RCC 7860 (cell line): Measurements from ENCODE around the gene POLR3F.
"Not testable (repeated sequence)": the region's sequence is repeated elsewhere in the genome, so short reads cannot be mapped to it uniquely, and the experiment has no call there.

Experiments
- DNase-seq: peaks from one replicate; pipeline ENCODE4 v3.0.0-alpha.2; 2015; ENCODE audit warnings: low spot score
- FAIRE-seq: peaks from 2 replicates; lab custom pipeline; 2012; peaks lifted over from hg19 to GRCh38; lab: Jason Lieb, UNC

The POLR3F gene

DNA sequence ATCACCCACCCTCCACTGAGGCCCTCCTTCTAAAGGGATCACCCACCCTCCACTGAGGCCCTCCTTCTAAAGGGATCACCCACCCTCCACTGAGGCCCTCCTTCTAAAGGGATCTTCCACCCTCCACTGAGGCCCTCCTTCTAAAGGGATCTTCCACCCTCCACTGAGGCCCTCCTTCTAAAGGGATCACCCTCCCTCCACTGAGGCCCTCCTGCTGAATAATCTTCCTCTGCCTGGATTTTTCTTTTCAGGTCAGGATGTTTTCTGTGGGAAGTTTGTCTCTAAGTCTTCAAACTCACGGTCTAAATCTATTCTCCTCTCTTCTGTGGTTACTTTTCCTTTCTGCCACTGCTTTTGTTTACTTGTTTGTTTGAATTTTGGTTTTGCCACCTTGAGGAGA, 34.5 kb downstream of the POLR3F start:
- FAIRE-seq: not testable (repeated sequence)

DNA sequence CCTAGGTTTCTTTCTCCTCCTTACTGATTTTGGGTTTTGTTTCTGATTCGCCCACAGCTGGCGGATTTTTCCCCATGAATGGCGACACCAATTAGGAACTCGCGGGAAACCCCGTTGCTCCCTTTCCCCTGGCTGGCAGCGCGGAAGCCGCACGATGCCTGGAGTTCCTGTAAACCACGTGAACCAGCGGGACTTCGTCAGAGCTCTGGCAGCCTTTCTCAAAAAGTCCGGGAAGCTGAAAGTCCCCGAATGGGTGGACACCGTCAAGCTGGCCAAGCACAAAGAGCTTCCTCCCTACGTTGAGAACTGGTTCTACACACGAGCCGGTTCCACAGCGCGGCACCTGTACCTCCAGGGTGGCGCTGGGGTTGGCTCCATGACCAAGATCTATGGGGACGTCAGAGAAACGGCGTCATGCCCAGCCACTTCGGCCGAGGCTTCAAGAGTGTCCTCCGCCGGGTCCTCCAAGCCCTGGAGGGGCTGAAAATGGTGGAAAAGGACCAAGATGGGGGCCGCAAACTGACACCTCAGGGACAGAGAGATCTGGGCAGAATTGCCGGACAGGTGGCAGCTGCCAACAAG, 37.4 kb downstream of the POLR3F start:
- DNase-seq (no peak), FAIRE-seq (no peak)

More for the DNA sequence above, 34.5 kb downstream of the POLR3F start:
- not testable (repeated sequence) for DNase-seq

DNA sequence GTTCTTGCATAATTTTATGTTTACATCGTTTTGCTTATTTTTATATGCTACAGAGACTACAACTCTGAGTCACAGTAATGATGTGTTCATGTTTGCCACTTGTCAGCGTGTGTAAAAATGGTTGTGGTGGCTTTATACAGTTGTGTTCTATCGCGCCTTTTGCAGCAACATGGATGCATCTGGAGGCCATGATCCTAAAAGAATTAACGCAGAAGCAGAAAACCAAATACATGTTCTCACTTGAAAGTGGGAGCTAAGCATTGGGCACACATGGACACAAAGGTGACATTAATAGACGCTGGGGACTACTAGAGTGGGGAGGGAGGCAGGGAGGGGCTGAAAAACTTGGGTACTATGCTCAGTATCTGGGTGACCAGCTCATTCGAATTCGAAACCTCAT, 39.6 kb downstream of the POLR3F start:
- FAIRE-seq: no peak
- DNase-seq: no peak

DNA sequence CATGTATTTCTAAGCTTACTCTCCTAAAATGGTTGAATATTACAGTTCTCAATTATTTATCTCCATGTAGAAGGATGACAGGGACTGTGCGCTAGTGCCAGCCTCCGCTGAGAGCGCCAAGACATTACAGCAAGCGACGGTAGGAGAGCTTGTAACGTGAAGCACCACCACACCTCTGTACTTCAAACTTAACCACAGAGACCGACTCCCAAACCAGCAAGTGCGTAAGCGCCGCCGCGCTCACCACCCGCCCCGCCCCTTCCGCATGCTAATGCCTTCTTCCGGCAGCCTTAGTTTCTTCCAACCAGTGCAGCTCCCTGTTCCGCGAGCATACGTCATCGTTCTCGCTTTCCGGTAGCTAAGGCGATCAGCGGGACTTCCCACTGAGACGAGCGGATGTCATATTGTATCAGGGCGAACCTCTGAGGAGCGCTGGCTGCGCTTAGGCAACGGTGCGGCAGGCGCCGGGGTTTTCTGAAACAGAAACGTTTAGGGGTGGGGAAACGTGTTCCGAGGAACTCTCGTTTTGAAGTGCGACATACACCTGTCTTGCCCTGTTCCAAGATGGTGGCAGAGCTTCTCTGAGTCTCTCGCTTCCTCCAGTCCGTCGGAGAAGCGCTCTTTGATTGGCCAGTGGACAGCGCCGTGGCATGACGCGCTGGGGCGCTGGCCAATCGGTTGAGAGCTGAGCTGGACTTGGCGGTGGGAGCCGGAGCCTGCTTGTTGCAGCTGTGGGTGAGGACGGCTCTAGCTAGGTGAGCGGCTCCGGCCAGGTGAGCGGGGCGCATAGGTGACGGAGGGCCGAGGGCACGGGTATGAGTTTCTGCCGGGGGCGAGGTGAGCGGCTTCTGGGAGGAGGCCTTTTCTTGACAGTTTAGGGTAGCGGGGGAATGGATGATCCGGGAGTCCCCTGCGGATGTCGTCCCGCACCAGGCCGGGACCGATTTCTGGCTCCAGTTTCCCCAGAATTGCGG, 40.3 kb downstream of the POLR3F start, which contains the start of gene SEC23B:
Gene SEC23B, plus strand, starts transcription at position 723 of the 974 bp plus-strand sequence. CDS start 2,896 bp downstream, outside the sequence.
- DNase-seq (peak; percentile 83), FAIRE-seq (peak; percentile 74)

- DNase-seq (no peak), FAIRE-seq (no peak)
These were observed 44.4 kb downstream of the POLR3F start for GRCh38 chr20:18511571-18511970.

- no peak for FAIRE-seq
These were observed 46.0 kb downstream of the POLR3F start for GRCh38 chr20:18513208-18513607.

DNA sequence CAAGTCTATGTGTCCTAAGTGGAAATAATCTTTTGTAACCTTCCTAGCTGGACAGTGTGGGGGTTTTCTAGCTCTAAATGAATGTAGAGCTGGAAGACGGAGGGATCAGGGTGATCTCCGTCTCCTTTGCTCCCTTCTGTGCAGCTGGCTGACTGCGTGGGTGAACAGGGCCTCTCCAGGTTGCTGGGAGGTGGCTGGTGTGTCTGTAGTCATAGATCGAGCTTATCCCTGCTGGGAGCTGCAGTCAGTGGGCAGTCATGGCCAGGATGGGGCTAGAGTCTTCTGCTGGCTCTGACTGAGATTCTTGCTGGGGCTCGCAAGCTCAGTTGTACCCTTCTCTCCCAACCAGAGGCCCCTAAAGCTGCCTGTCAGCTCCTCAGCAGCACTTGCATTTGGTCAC, 46.9 kb downstream of the POLR3F start:
- DNase-seq (no peak), FAIRE-seq (no peak)

More at GRCh38 chr20:18513208-18513607, 46.0 kb downstream of the POLR3F start:
- DNase-seq: no peak

DNA sequence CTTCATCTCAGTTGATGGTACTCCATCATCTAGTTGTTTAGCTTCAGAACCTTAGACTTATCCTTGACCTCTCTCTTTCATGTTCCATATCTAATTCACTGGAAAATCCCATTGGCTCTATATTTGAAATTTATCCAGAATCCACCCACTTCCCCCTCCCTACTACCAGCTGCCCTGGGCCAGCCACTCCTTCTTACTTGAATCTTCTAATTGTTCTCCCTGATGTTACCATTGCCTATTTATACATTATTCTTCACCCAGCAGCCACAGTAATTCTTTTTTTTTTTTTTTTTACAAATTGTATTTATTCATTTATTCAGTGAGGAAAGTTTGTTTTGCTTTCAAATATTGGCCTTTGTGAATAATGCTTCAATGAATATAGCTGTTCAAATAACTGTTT, 48.8 kb downstream of the POLR3F start:
- FAIRE-seq: no peak
- DNase-seq: no peak

DNA sequence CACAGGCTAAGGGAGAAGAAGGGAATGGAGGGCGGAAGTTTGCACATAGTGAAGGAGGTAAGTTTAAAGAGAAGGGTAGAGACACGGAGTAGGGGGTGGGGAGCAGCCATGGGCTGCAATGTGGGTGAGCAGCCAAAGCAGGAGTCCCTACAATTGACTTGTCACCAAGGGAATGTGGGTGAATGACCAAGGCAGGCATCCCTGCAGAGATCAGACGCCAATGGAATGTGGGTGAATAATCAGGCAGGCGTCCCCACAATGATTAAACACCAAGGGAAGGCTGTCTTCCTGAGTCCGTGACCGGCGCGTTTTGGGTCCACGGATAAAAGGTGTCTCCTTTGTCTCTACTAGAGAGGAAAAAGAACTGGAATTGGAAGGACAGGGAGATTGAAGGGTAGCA, 54.9 kb downstream of the POLR3F start:
- peak; percentile 41 for DNase-seq
- FAIRE-seq: not testable (repeated sequence)

DNA sequence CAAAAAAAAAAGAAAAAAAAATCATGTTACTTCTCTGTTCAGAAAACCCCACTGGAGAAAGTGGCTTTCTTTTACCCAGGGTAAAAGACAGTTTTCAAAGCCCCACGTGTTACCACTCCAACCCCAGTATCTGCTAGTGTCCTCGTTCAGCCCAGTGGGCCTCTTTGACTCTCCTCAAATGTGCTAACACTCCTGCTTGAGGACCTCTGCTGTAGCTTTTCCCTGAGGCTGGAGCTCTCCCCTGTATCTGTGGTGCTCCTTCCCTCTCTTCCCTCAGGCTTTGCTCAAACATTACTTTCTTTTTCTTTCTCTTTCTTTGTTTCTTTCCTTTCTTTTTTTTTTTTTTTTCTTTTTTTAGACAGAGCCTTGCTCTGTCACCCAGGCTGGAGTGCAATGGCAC, 55.9 kb downstream of the POLR3F start:
- FAIRE-seq: no peak

DNA sequence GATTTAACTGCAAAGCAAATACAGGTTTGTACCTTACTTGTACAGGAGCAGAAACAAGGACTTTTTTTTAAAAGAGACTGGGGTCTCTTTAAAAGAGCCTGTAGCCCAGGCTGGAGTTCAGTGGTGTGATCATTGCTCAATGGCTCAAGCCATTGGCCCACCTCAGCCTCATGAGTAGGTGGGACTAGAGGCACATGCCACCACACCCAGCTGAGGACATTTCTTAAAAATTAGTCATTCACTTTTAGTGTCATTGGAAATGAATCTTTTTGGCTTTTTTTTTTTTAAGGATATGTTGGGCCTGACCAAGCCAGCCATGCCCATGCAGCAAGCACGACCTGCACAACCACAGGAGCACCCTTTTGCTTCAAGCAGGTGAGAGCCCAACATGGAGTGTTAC, 57.5 kb downstream of the POLR3F start:
- DNase-seq (peak; percentile 37), FAIRE-seq (no peak)

More for the DNA sequence above, 55.9 kb downstream of the POLR3F start:
- DNase-seq: no peak

GRCh38 chr20:18526761-18527160, 59.6 kb downstream of the POLR3F start:
- not testable (repeated sequence) for DNase-seq, FAIRE-seq

DNA sequence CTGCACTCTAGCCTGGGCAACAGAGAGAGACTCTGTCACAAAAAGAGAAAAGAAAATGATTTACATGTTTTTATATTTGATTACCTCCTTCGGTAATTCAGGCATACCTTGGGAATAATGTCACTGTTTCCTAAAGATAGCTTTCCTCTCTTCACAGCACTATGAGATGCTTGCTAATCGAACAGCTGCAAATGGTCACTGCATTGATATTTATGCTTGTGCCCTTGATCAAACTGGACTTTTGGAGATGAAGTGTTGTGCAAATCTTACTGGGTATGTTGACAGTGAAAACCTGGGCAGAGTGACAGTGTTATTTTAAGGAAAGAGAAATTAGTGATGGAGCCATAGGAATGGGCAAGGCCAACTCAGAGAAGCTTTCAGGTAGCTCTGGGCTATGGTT, 60.1 kb downstream of the POLR3F start:
- DNase-seq (no peak), FAIRE-seq (no peak)

GRCh38 chr20:18527836-18528235, 60.6 kb downstream of the POLR3F start:
- DNase-seq (peak; percentile 38), FAIRE-seq (no peak)

GRCh38 chr20:18529041-18529440, 61.9 kb downstream of the POLR3F start:
- FAIRE-seq (no peak), DNase-seq (no peak)

GRCh38 chr20:18532626-18533025, 65.4 kb downstream of the POLR3F start:
- DNase-seq (no peak), FAIRE-seq (no peak)

GRCh38 chr20:18533491-18533890, 66.3 kb downstream of the POLR3F start:
- no peak for FAIRE-seq

GRCh38 chr20:18533978-18534644, 66.9 kb downstream of the POLR3F start:
- no peak for FAIRE-seq
- no peak for DNase-seq

More at GRCh38 chr20:18533491-18533890, 66.3 kb downstream of the POLR3F start:
- no peak for DNase-seq
